Adipocyte (in vitro differentiated cells): ENCODE measurements around the gene SH3BP2.
A peak's percentile ranks its signal among the peaks of the same experiment; 100 is the strongest.
"Not testable (repeated sequence)": the region's sequence is repeated elsewhere in the genome, so short reads cannot be mapped to it uniquely, and the experiment has no call there.

Source experiments
- DNase-seq: peaks from one replicate; pipeline ENCODE4 v3.0.0-alpha.2; 2015; ENCODE audit warnings: low read depth
- H3K27me3 ChIP-seq: replicated peaks from 2 replicates; pipeline ENCODE4 v1.7.0; 2013; ENCODE audit warnings: mild to moderate bottlenecking, low read length, moderate library complexity; ENCODE audit not compliant: control insufficient read depth, insufficient read depth
- H3K36me3 ChIP-seq: 2 replicates; pipeline ENCODE4 v1.7.0; 2013; ENCODE audit warnings: low read length, mild to moderate bottlenecking, moderate library complexity; ENCODE audit not compliant: control insufficient read depth, insufficient read depth, severe bottlenecking
- H3K4me1 ChIP-seq: 2 replicates; pipeline ENCODE4 v1.7.0; 2013; ENCODE audit warnings: mild to moderate bottlenecking, low read length, moderate library complexity; ENCODE audit not compliant: control insufficient read depth, insufficient read depth
- H3K4me3 ChIP-seq: 2 replicates; pipeline ENCODE4 v1.7.0; 2013; ENCODE audit warnings: mild to moderate bottlenecking, low read length, moderate library complexity
- H3K9ac ChIP-seq: 2 replicates; pipeline ENCODE4 v1.7.0; 2013; ENCODE audit warnings: mild to moderate bottlenecking, low read length, moderate library complexity
- H3K9me3 ChIP-seq: 2 replicates; pipeline ENCODE4 v1.7.0; 2013; ENCODE audit warnings: mild to moderate bottlenecking, low read length, moderate library complexity; ENCODE audit not compliant: control insufficient read depth

Gene SH3BP2

DNA sequence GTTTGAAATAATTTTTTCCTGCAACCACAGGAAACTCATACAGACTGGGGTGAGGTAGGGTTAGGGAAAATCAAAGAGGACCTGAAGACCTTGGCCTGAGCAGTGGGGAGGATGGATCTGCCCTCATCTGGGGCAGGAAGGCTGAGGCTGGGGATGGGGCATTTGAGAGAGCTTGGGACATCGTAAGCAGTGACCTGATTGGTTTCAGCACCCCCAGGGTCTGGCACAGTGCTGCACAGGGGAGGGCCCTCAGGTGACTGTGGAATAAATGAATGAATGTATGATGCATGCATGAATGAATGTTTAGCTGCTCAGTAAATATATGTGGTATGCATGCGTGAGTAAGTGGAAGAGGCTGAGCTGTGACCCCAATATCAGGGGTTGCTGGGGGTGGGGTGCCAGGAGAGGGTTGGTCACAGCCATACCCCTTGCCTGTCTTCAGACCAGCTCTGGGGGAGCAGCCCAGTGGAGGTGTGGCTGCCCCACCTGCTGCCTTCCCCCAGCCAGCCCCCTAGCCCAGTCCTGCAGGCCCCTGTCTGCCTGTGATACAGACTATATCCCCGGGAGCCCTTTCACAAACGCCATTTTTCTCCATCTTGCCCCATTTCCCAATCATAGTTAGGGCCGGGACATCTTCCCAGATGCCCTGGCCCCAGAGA is 25.7 kb upstream of the SH3BP2 start:
- Histone ChIP-seq H3K9ac (no peak overlapping the region), H3K4me1 (peaks cover 24% of the 10 kb centered on the region), H3K36me3 (no peaks in the 10 kb centered on the region), H3K9me3 (no peaks in the 10 kb centered on the region), H3K27me3 (no peaks in the 10 kb centered on the region), H3K4me3 (no peak overlapping the region)
- DNase-seq: no peak

- Histone ChIP-seq H3K4me1 (peaks cover 24% of the 10 kb centered on the region), H3K27me3 (no peaks in the 10 kb centered on the region), H3K9me3 (no peaks in the 10 kb centered on the region), H3K36me3 (no peaks in the 10 kb centered on the region), H3K4me3 (no peak overlapping the region), H3K9ac (peak overlapping the region; percentile 34)
- DNase-seq: no peak
Measured at GRCh38 chr4:2767705-2768074, 25.2 kb upstream of the SH3BP2 start.

DNA sequence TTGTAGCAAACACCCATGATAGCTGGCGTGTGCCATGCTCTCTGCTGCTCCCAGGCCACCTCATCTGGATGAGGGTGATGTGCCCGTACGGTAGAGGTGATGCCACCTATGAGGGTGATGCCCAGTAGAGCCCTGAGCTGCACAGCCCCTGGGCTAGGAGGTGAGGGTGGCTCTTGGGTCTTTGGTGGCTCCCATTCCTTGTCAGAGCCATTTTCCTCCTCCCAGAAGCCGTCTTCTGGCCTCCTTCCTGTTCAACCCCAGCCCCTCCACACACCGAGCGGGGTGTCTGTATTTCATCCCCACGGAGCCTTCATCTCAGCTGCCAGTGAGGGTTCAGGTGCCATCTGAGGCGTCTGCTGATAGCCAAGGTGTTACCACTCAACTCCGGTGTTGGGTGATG is 24.8 kb upstream of the SH3BP2 start:
- H3K4me3 ChIP-seq: no peak overlapping the region
- H3K9me3 ChIP-seq: no peaks in the 10 kb centered on the region
- H3K36me3 ChIP-seq: no peaks in the 10 kb centered on the region
- no peak for DNase-seq
- peaks cover 24% of the 10 kb centered on the region for H3K4me1 ChIP-seq
- no peaks in the 10 kb centered on the region for H3K27me3 ChIP-seq
- peak overlapping the region; percentile 34 for H3K9ac ChIP-seq

GRCh38 chr4:2768921-2769336 is 24.0 kb upstream of the SH3BP2 start:
- H3K4me3 ChIP-seq: no peak overlapping the region
- H3K27me3 ChIP-seq: no peaks in the 10 kb centered on the region
- H3K4me1 ChIP-seq: peaks cover 19% of the 10 kb centered on the region
- no peaks in the 10 kb centered on the region for H3K36me3 ChIP-seq
- no peaks in the 10 kb centered on the region for H3K9me3 ChIP-seq
- H3K9ac ChIP-seq: no peak overlapping the region
- DNase-seq: no peak

GRCh38 chr4:2771264-2771663 is 21.6 kb upstream of the SH3BP2 start:
- no peak overlapping the region for H3K4me3 ChIP-seq
- peaks cover 15% of the 10 kb centered on the region for H3K4me1 ChIP-seq
- H3K9ac ChIP-seq: no peak overlapping the region
- DNase-seq: peak; percentile 43
- H3K36me3 ChIP-seq: no peaks in the 10 kb centered on the region
- H3K9me3 ChIP-seq: no peaks in the 10 kb centered on the region
- no peaks in the 10 kb centered on the region for H3K27me3 ChIP-seq

GRCh38 chr4:2780643-2781042 is 12.2 kb upstream of the SH3BP2 start:
- not testable (repeated sequence) for H3K36me3 ChIP-seq, DNase-seq, H3K27me3 ChIP-seq, H3K9ac ChIP-seq, H3K4me3 ChIP-seq, H3K4me1 ChIP-seq
- H3K9me3 ChIP-seq: peaks cover 32% of the 10 kb centered on the region

DNA sequence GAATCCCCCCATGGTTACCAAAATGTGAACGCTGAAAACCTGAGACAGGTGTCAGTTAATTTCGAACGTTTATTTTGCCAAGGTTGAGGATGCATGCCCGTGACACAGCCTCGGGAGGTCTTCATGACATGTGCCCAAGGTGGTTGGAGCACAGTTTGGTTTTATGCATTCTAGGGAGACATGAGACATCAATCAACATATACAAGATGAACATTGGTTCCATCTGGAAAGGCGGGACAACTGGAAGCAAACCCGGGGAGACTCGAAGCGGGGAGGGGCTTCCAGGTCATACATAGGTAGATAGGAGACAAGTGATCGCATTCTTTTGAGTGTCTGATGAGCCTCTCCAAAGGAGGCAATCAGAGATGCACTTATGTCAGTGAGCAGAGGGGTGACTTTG is 11.0 kb upstream of the SH3BP2 start:
- Histone ChIP-seq H3K4me3 (no peak overlapping the region), H3K4me1 (peaks cover 4% of the 10 kb centered on the region), H3K9me3 (peaks cover 32% of the 10 kb centered on the region), H3K36me3 (no peaks in the 10 kb centered on the region), H3K9ac (no peak overlapping the region), H3K27me3 (no peaks in the 10 kb centered on the region)
- no peak for DNase-seq

DNA sequence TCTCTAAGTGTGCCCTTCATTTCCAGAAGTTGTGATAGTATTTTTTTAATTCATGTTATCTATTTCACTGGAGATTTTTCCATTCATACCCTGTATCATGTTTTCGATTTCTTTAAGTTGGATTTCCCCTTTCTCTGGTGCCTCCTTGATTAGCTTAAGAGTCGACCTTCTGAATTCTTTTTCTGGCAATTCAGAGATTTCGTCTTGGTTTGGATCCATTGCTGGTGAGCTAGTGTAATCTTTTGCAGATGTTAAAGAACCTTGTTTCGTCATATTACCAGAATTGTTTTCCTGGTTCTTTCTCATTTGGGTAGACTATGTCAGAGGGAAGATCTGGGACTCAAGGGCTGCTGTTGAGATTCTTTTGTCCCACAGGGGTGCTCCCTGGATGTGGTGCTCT is 9.1 kb upstream of the SH3BP2 start:
- Histone ChIP-seq H3K4me3 (no peak overlapping the region), H3K27me3 (no peaks in the 10 kb centered on the region), H3K9ac (no peak overlapping the region), H3K4me1 (peaks cover 4% of the 10 kb centered on the region), H3K9me3 (peaks cover 32% of the 10 kb centered on the region), H3K36me3 (no peaks in the 10 kb centered on the region)
- DNase-seq: no peak

- Histone ChIP-seq H3K27me3 (no peaks in the 10 kb centered on the region), H3K4me3 (no peak overlapping the region), H3K9me3 (peaks cover 31% of the 10 kb centered on the region), H3K4me1 (peaks cover 4% of the 10 kb centered on the region), H3K36me3 (no peaks in the 10 kb centered on the region), H3K9ac (no peak overlapping the region)
- no peak for DNase-seq
Measured at GRCh38 chr4:2785613-2786012, 7.3 kb upstream of the SH3BP2 start.

- DNase-seq: no peak
- H3K4me3 ChIP-seq: no peak overlapping the region
- no peaks in the 10 kb centered on the region for H3K36me3 ChIP-seq
- H3K27me3 ChIP-seq: no peaks in the 10 kb centered on the region
- peaks cover 26% of the 10 kb centered on the region for H3K9me3 ChIP-seq
- no peak overlapping the region for H3K9ac ChIP-seq
- H3K4me1 ChIP-seq: peaks cover 4% of the 10 kb centered on the region
Measured at GRCh38 chr4:2786152-2786671, 6.7 kb upstream of the SH3BP2 start.

- no peak for DNase-seq
- no peak overlapping the region for H3K9ac ChIP-seq
- no peak overlapping the region for H3K4me3 ChIP-seq
Measured at GRCh38 chr4:2786794-2787229, 6.1 kb upstream of the SH3BP2 start.

More at GRCh38 chr4:2786794-2787229, 6.1 kb upstream of the SH3BP2 start:
- H3K27me3 ChIP-seq: no peaks in the 10 kb centered on the region
- H3K4me1 ChIP-seq: peaks cover 4% of the 10 kb centered on the region
- H3K36me3 ChIP-seq: no peaks in the 10 kb centered on the region
- peaks cover 20% of the 10 kb centered on the region for H3K9me3 ChIP-seq
